Left lung (tissue), 10 donors: ENCODE measurements around the gene CDH13. TPM values are rescaled to one million over a fixed set of nuclear protein-coding genes. Genes with fewer than 3 reads are reported as not detected.

Experiments
- ATAC-seq: fragments of 200-7000 bp; cut with Tn5 transposase; one replicate; pipeline ENCODE4 v1.9.1; 2020; ENCODE audit warnings: moderate library complexity
- DNase-seq, 4 donors: peaks; one replicate each; pipeline ENCODE4 v3.0.0-alpha.2; 2013 to 2020
- H3K27ac ChIP-seq, 2 donors: fragments of 200-600 bp; sonication (generic) in 1 of 2; one replicate each; pipeline versions ENCODE4 v1.5.0 to v1.8.0; 2020 to 2021
- H3K27me3 ChIP-seq, 2 donors: fragments of 200-600 bp; sonication (generic) in 1 of 2; one replicate each; pipeline versions ENCODE4 v1.5.0 to v1.8.0; 2020 to 2021
- H3K36me3 ChIP-seq, 2 donors: fragments of 200-600 bp; sonication (generic) in 1 of 2; one replicate each; pipeline versions ENCODE4 v1.5.0 to v1.8.0; 2020 to 2021
- H3K4me1 ChIP-seq, 2 donors: fragments of 200-600 bp; one replicate each; pipeline ENCODE4 v1.8.0; 2021
- H3K4me3 ChIP-seq, 2 donors: fragments of 200-600 bp; sonication (generic) in 1 of 2; one replicate each; pipeline versions ENCODE4 v1.5.0 to v1.8.0; 2020 to 2021; ENCODE audit warnings: mild to moderate bottlenecking in 1 of 2
- H3K9me3 ChIP-seq, 2 donors: fragments of 200-600 bp; sonication (generic) in 1 of 2; one replicate each; pipeline versions ENCODE4 v1.5.0 to v1.8.0; 2020 to 2021
- CTCF ChIP-seq, 2 donors: fragments of 200-600 bp; sonication (generic) in 1 of 2; IDR thresholded peaks; one replicate each; pipeline versions ENCODE4 v1.5.0 to v1.8.0; 2021; ENCODE audit warnings: antibody characterized with exemption in 2 of 2
- intact Hi-C, 2 donors: fragments of 100-400 bp; cut with DNase I; formaldehyde crosslinking; loops; one replicate each; pipeline versions ENCODE4 v1.11.2 to v1.14.2; 2022
- polyA plus RNA-seq, 6 donors: library from polyadenylated mRNA; unstranded; fragments of 120-200 nt; gene quantifications; one replicate each; pipeline ENCODE4 v1.2.1, GENCODE V29; 2013; ENCODE audit not compliant: insufficient read length in 6 of 6
- total RNA-seq, 2 donors: library from RNA; stranded (reverse); fragmentation: NEBNext Ultra II Directional; extraction: Animal tissue kit (Norgen Biotek cat#: 25700); gene quantifications; one replicate each; pipeline ENCODE4 v1.2.1, GENCODE V29; 2021
- donor health status: DM: no; HTN: yes; CAD: no.
- donor health status: DM: no; HTN: no; CAD: no.

Gene CDH13
- total and polyA plus RNA-seq, 8 donors, result 2.7 to 20.3 (median 3.2) TPM

GRCh38 chr16:82832821-82833220 is 206.1 kb downstream of the CDH13 start:
- no peak for ATAC-seq
- H3K36me3 ChIP-seq, result no peaks in the 10 kb centered on the region
- no peak for TF ChIP-seq CTCF (IDR thresholded peaks at IDR 0.05)
- intact Hi-C loops, result no loop called here
- H3K27ac ChIP-seq, result no peak overlapping the region
- DNase-seq, result no peak
- H3K27me3 ChIP-seq, result no peaks in the 10 kb centered on the region
- no peaks in the 10 kb centered on the region for H3K4me1 ChIP-seq
- no peak overlapping the region for H3K4me3 ChIP-seq
- no peaks in the 10 kb centered on the region for H3K9me3 ChIP-seq

- H3K27me3 ChIP-seq, result no peaks in the 10 kb centered on the region
- no peak overlapping the region for H3K4me3 ChIP-seq
- DNase-seq (no peak), ATAC-seq (no peak)
- no peaks in the 10 kb centered on the region for H3K36me3 ChIP-seq
- intact Hi-C loops, result no loop called here
- no peaks in the 10 kb centered on the region for H3K9me3 ChIP-seq
- H3K27ac ChIP-seq, result no peak overlapping the region
- TF ChIP-seq CTCF (IDR thresholded peaks at IDR 0.05), result no peak
- H3K4me1 ChIP-seq, result no peaks in the 10 kb centered on the region
Measured at GRCh38 chr16:82833378-82833993, 206.7 kb downstream of the CDH13 start.

- no peaks in the 10 kb centered on the region for H3K36me3 ChIP-seq
- ATAC-seq, result no peak
- no peak for DNase-seq
- H3K27ac ChIP-seq, result no peak overlapping the region
- intact Hi-C loops, result no loop called here
- no peaks in the 10 kb centered on the region for H3K27me3 ChIP-seq
- H3K4me1 ChIP-seq, result no peaks in the 10 kb centered on the region
- H3K4me3 ChIP-seq, result no peak overlapping the region
- H3K9me3 ChIP-seq, result peaks cover 0 to 3% of the 10 kb centered on the region in 2 donors
- TF ChIP-seq CTCF (IDR thresholded peaks at IDR 0.05), result no peak
Measured at GRCh38 chr16:82834151-82834815, 207.5 kb downstream of the CDH13 start.

GRCh38 chr16:82835487-82836155 is 208.9 kb downstream of the CDH13 start:
- H3K4me1 ChIP-seq, result no peaks in the 10 kb centered on the region
- DNase-seq, result no peak
- peaks cover 0 to 3% of the 10 kb centered on the region in 2 donors for H3K9me3 ChIP-seq
- TF ChIP-seq CTCF (IDR thresholded peaks at IDR 0.05), result no peak
- H3K27ac ChIP-seq, result no peak overlapping the region
- no peaks in the 10 kb centered on the region for H3K27me3 ChIP-seq
- intact Hi-C loops, result no loop called here
- ATAC-seq, result no peak
- H3K36me3 ChIP-seq, result no peaks in the 10 kb centered on the region
- no peak overlapping the region for H3K4me3 ChIP-seq

GRCh38 chr16:82841108-82841507 is 214.3 kb downstream of the CDH13 start:
- TF ChIP-seq CTCF (IDR thresholded peaks at IDR 0.05), result no peak
- Histone ChIP-seq H3K9me3 (peaks cover 0 to 3% of the 10 kb centered on the region in 2 donors), H3K4me1 (no peaks in the 10 kb centered on the region), H3K36me3 (no peaks in the 10 kb centered on the region), H3K27ac (no peak overlapping the region), H3K27me3 (no peaks in the 10 kb centered on the region), H3K4me3 (no peak overlapping the region)
- ATAC-seq (no peak), DNase-seq (no peak)
- intact Hi-C loops, result no loop called here
